MM.1S (cell line): Measurements from ENCODE around the gene TOM1.

Experiments used
- CTCF ChIP-seq: fragments of 300-600 bp; sonication (generic); IDR thresholded peaks from 2 replicates; pipeline ENCODE4 v1.5.1; 2016; ENCODE audit warnings: antibody characterized with exemption, low read length, mixed read lengths
- EZH2phosphoT487 ChIP-seq: fragments of 300-600 bp; sonication (generic); IDR thresholded peaks from 2 replicates; pipeline ENCODE4 v1.6.1; 2018; ENCODE audit warnings: antibody characterized with exemption, low read length

- TF ChIP-seq EZH2phosphoT487 (no peak), CTCF (no peak)
Observed at GRCh38 chr22:35301372-35301874, 1.7 kb downstream of the TOM1 start.
